Activated effector memory CD4-positive, alpha-beta T cell treated with Interleukin-2 at 50 U/mL for 16 hours (primary cell): Measurements from ENCODE around the gene APOBEC2.

Experiments used
- DNase-seq: peaks from one replicate; pipeline ENCODE4 v3.0.0-alpha.2; 2020

APOBEC2 gene

GRCh38 chr6:41092421-41093140 lies 39.6 kb downstream of the APOBEC2 start:
- no peak for DNase-seq

- no peak for DNase-seq
Observed at GRCh38 chr6:41093729-41094128, 40.7 kb downstream of the APOBEC2 start.

GRCh38 chr6:41097467-41098090 lies 44.6 kb downstream of the APOBEC2 start:
- DNase-seq = no peak

GRCh38 chr6:41098366-41098765 lies 45.4 kb downstream of the APOBEC2 start:
- DNase-seq = no peak

GRCh38 chr6:41100871-41101287 lies 47.9 kb downstream of the APOBEC2 start:
- peak; percentile 15 for DNase-seq

GRCh38 chr6:41103847-41104246 lies 50.8 kb downstream of the APOBEC2 start:
- DNase-seq = no peak

GRCh38 chr6:41111017-41111416 lies 58.0 kb downstream of the APOBEC2 start:
- DNase-seq = no peak
